Kasumi-1 (cell line): Measurements from ENCODE around the gene OPTN.
"Not testable (repeated sequence)": the region's sequence is repeated elsewhere in the genome, so short reads cannot be mapped to it uniquely, and the experiment has no call there.

Source experiments
- DNase-seq, 2 experiments: peaks; one replicate each; lab custom pipeline; 2025; lab: John Stamatoyannopoulos, UW

OPTN gene

DNA sequence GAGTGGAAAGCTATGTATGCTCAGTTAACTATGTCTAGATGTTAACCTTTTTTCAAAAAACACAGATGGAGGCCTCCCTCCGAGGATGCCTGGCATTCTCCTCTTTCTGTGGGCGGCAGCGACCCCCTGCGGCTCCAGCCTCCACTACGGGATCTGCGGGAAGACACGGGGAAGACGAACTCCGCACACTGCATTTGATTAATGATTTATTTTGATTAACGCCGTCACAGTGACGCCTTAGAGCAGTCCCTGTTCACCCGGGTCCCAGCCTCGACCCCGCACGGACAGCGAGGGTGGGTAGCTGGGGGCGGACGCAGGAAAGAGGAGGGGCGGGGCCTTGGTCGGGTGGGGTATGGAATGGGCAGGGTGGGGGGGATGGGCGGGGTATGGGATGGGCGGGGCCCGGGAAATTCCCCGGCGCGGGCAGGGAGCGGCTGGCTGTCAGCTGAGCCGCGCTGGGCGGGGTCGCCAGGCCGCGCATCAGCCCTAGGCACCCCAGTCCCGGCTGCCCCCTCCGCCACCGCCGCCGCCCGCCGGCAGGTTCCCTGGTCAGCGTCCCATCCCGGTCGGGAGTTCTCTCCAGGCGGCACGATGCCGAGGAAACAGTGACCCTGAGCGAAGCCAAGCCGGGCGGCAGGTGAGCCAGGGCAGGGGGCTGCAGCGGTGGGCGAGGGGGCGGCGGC is at the start of gene OPTN:
Gene OPTN (plus strand): TSS at position 498 of the 683 bp plus-strand sequence. CDS start 8,960 bp downstream, outside the sequence.
- DNase-seq = peak; percentile 65 to 76

GRCh38 chr10:13051126-13051694 is 48.8 kb upstream of the OPTN start:
- no peak for DNase-seq

DNA sequence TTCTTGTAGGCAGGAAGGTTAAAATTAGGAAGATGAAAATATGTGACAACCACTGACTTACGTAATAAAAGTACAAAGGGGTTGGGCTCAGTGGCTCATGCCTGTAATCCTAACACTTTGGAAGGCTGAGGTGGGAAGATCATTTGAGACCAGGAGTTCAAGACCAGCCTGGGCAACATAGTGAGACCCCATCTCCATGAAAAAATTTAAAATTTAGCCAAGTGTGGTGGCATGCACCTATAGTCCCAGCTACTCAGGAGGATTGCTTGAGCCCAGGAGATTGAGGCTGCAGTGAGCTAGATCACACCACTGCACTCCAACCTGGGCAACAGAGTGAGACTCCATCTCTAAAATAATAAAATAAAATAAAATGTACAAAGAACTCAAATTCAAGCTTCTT is 46.8 kb upstream of the OPTN start:
- DNase-seq = not testable (repeated sequence)

DNA sequence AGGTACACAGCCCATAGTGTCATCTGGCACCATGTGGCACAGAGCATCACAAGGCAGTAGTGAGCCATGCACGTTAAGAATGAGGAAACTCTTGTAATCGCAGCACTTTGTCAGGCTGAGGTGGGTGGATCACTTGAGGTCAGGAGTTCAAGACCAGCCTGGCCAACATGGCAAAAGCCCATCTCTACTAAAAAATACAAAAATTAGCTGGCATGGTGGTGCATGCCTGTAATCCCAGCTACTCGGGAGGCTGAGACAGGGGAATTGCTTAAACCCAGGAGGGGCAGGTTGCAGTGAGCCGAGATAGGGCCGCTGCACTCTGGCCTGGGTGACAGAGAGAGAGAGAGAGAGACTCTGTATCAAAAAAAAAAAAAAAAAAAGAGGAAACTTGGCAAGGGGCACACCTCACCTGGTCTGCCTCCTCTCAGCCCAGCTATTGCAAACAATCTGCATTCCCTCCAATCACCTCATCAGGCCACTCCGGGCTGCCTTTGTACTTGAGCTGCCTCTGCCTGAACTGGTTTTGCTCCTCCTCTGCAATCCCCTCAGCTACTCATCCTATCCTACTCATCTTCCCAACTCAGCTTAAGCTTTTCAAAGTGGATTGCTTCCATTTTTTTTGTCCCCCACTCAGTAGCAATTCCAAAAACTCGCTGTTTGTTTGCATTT is 46.0 kb upstream of the OPTN start:
- no peak for DNase-seq

- DNase-seq = no peak
These were observed 45.1 kb upstream of the OPTN start for GRCh38 chr10:13054844-13055243.

DNA sequence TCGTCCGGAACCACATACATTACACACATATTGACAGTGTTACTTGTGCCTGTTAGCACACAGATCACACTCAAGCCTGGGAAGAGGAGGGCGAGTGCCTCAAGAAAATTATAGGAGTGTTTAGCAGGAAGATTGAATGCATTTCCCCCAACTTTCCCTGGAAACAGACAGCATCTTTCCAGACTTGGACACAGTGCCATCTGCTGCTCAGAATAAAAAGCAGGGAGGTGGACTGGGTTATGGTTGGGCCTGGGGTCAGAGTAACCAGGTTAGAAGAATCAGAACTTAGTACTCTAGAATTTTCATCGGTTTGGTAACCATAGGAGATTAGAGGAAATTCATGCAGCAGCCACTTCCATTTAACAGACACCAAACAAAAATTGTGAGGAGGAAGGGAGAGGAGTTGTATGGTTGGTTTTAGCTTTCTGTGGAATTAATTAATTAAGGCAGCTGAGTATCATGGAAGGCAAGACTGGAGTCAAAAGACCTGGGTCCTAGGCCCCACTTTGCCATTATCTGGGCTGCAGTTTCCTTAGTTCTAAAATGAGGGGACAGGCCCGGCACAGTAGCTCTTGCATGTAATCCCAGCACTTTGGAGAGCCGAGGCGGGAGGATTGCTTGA is 43.4 kb upstream of the OPTN start:
- DNase-seq = no peak

DNA sequence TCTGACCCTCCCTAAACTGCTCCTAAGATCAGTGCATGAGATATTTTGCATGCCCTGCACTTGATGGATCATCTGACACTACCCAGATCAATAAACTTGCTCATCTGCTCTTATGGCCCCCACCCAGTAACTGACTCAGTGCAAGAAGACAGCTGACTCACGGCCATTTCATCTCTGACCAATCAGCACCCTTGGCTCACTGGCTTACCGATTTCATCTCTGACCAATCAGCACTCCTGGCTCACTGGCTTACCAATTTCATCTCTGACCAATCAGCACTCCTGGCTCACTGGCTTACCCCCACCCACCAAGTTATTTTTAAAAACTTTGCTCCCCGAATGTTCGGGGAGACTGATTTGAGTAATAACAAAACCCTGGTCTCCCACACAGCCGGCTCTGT is 37.2 kb upstream of the OPTN start:
- no peak for DNase-seq

- no peak for DNase-seq
These were observed 33.4 kb upstream of the OPTN start for GRCh38 chr10:13066527-13066926.

GRCh38 chr10:13067431-13067830 is 32.5 kb upstream of the OPTN start:
- DNase-seq = no peak

GRCh38 chr10:13068071-13068470 is 31.9 kb upstream of the OPTN start:
- DNase-seq = no peak

DNA sequence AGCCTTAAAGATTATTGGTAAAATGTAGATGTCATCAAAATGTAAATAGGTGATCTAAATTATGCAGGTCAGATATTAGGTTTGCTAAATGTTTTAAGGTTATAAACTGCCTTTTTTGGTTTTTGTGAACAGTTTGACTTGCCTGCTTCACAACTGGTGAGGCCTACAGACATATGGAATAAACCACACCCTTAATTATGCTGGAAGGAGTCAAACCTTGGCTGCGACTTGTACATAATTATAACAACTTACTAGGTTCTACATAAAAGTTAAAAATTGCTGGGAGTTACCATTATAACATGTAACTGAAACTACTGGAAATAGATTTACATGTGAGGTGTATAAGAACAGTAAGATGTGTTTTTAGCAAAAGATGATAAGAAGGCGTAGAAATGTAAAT is 31.5 kb upstream of the OPTN start:
- no peak for DNase-seq

- no peak for DNase-seq
These were observed 27.6 kb upstream of the OPTN start for GRCh38 chr10:13072339-13072738.

- peak; percentile 64 to 81 for DNase-seq
These were observed 25.2 kb upstream of the OPTN start for GRCh38 chr10:13074563-13075451.

DNA sequence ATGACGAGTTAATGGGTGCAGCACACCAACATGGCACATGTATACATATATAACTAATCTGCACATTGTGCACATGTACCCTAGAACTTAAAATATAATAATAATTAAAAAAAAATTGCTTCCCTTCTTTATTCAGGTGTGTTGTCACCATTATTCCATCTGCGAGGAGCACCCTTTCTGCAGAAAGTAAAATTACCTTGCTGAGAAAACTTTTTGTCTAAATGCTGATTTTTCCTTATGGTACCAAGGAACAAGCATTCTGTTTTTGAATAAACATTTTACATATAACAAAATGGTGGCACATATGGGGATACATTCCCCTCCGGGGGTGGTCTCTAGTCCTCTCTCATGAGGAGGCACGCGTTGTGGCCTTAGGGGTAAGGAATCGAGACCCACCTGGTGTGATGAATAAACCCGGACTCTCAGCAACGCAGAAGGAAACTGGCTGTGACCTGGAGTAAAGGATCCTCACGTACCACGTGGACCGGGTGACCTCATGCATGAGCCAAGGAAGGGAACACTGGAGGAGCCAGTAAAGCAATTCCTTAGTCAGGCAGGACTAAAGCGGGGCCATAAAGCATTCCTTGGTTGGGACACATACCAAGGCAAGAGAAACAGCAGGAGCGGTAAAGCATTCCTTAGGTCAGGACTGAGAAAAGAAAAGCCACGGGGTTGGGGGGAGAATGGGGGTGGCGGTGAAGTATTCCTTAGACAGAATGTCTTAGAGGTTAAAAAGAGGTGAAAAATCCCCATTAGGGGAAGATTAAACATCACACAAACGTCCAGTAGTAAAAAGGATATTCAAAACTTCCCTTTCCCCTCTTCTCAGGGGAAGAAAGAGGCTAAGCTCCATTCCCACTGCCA is 20.8 kb upstream of the OPTN start:
- DNase-seq = no peak

DNA sequence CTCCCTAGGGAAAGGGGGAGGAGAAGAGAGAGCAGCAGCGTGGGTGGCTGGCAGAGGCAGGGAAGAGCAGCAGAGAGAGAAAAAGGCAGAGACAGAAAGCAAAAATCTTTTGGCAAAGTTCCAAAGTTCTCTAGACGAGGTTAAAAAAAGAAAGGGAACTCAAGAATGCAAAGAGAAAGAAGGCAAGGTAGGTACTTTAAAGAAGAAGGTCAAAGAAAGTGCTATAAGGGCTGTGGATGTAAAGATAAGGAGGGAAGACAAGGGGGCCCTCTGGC is 20.2 kb upstream of the OPTN start:
- DNase-seq = peak; percentile 62 to 66

GRCh38 chr10:13080643-13081042 is 19.3 kb upstream of the OPTN start:
- DNase-seq = no peak

DNA sequence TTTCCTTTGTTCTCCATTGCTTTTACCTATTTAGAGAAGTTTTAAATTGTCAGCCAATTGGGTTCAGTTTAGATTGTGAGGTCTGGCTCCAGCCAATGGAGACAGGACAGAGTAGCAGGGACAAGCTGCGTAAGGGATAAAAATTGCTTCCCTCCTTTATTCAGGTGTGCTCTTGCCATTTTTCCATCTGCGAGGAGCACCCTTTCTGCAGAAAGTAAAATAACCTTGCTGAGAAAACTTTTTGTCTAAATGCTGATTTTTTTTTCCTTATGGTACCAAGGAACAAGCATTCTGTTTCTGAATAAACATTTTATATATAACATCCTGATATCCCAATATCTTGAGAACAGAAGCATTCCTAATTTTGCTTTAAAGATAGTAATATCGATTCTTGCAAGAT is 16.3 kb upstream of the OPTN start:
- DNase-seq = peak in 1 of 2 experiments; percentile 29

GRCh38 chr10:13086056-13086455 is 13.9 kb upstream of the OPTN start:
- no peak for DNase-seq

GRCh38 chr10:13087601-13087985 is 12.4 kb upstream of the OPTN start:
- no peak for DNase-seq

- no peak for DNase-seq
These were observed 11.9 kb upstream of the OPTN start for GRCh38 chr10:13087986-13088618.

DNA sequence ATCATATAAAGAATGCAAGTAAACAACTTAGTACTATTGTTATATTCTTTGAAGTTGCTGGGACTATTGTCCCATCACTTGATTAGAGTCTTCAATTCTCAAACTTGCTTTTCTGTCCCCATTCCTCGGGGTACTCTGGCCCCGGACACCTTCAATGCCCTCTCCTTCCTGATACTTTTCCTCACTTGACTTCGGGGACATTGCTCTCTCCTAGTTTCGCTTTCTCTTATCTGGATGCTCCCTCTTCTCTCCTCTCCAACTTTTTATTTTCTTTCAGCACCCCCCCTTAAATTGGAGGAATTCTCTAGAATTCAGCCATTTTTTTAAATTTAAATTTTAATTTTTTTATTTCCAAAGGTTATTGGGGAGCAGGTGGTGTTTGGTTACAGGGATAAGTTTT is 10.6 kb upstream of the OPTN start:
- no peak for DNase-seq
